ENCODE measurements around the gene RNF187. TPM values are rescaled to one million over a fixed set of nuclear protein-coding genes. Genes with fewer than 3 reads are reported as not detected.

RNF187 gene
- total RNA-seq, 1 donor from 2014 or later, result 94.8 TPM

GRCh38 chr1:228507961-228508652, 20.9 kb downstream of the RNF187 start:
- Mint-ChIP-seq H3K4me1 (ENCODE audit: low read depth) (no peaks in the 10 kb centered on the region), H3K27me3 (peaks cover 59% of the 10 kb centered on the region), H3K27ac (no peak overlapping the region), H3K36me3 (ENCODE audit: insufficient read depth) (no peaks in the 10 kb centered on the region), H3K9me3 (ENCODE audit: low read depth) (peaks cover 4% of the 10 kb centered on the region), H3K4me3 (ENCODE audit: low read depth) (no peak overlapping the region)
- DNase-seq (ENCODE audit: low spot score, unreplicated experiment), result no peak
- TF ChIP-seq, protein P1, sequence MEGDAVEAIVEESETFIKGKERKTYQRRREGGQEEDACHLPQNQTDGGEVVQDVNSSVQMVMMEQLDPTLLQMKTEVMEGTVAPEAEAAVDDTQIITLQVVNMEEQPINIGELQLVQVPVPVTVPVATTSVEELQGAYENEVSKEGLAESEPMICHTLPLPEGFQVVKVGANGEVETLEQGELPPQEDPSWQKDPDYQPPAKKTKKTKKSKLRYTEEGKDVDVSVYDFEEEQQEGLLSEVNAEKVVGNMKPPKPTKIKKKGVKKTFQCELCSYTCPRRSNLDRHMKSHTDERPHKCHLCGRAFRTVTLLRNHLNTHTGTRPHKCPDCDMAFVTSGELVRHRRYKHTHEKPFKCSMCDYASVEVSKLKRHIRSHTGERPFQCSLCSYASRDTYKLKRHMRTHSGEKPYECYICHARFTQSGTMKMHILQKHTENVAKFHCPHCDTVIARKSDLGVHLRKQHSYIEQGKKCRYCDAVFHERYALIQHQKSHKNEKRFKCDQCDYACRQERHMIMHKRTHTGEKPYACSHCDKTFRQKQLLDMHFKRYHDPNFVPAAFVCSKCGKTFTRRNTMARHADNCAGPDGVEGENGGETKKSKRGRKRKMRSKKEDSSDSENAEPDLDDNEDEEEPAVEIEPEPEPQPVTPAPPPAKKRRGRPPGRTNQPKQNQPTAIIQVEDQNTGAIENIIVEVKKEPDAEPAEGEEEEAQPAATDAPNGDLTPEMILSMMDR (IDR thresholded peaks at IDR 0.05; ENCODE audit: unreplicated experiment), result no peak

- H3K9me3 Mint-ChIP-seq (ENCODE audit: low read depth), result peaks cover 4% of the 10 kb centered on the region
- no peak for DNase-seq (ENCODE audit: low spot score, unreplicated experiment)
- no peak overlapping the region for H3K4me3 Mint-ChIP-seq (ENCODE audit: low read depth)
- H3K27me3 Mint-ChIP-seq, result peaks cover 57% of the 10 kb centered on the region
- TF ChIP-seq, protein P1 (IDR thresholded peaks at IDR 0.05; ENCODE audit: unreplicated experiment), result no peak
- no peak overlapping the region for H3K27ac Mint-ChIP-seq
- H3K4me1 Mint-ChIP-seq (ENCODE audit: low read depth), result no peaks in the 10 kb centered on the region
- no peaks in the 10 kb centered on the region for H3K36me3 Mint-ChIP-seq (ENCODE audit: insufficient read depth)
These were observed 21.7 kb downstream of the RNF187 start for GRCh38 chr1:228508840-228509415.

DNA sequence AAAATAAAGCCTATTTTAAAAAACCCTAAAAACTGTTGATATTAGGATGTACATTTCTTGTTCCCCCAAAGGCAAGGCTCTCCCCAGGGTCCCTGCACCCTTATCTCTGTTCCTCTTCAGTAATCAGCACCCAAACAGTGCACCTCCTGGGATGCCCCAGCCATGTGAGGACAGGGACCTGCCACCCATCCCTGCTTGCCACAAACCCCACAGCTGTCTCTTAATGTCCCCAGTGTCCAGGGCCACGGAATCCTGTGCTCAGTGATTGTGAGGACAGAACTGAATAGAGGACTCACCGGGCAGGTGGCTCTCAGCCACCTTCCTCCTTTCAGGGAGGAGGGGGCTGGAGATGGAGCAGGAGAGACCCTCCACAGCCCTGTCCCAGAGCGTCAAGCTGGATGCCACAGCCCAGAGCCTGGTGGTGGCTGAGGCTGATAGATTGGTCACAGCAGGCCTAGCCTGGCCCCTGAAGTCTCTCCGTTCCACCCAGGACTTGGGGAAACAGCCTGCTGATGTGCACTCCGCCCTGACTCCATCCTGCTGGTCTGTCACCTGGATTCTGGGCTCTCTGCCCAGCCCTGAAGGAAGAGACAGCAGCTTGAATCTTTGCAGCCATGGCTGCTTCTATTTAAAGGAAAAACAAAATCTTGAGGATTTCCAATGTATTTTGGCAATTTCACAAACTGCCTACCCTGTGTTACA, 23.1 kb downstream of the RNF187 start:
- H3K9me3 Mint-ChIP-seq (ENCODE audit: low read depth), result peaks cover 3% of the 10 kb centered on the region
- H3K4me1 Mint-ChIP-seq (ENCODE audit: low read depth), result no peaks in the 10 kb centered on the region

DNA sequence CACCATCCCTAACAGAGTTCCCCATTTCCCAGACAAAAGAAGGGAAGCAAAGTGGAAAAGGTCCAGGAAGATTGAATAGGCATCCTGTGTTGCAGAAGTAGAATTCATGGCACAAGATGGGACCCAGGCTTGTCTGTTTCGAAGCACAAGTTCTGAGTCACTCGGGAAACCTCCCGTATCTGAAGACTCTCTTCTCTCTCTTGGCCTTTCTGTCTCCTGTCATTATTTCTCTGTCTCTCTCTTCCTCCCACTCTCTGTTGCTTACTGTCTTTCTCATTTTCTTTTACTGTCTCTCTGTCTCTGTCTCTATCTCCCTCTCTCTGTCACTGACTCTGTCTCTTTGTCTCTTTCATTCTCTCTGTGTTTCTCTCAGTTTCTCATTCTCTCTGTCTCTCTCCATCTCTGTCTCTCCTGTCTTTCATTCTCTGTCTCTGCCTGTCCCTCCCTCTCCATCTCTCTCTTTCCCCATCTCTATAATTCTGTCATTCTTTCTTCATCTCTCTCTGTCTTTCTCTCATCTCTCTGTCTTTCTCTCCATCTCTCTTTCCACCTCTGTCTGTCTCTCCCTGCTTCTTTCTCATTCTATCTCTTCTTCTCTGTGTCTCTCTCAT, 23.7 kb downstream of the RNF187 start:
- no peaks in the 10 kb centered on the region for H3K4me1 Mint-ChIP-seq (ENCODE audit: low read depth)
- H3K4me3 Mint-ChIP-seq (ENCODE audit: low read depth), result no peak overlapping the region
- H3K27me3 Mint-ChIP-seq, result peaks cover 64% of the 10 kb centered on the region
- H3K36me3 Mint-ChIP-seq (ENCODE audit: insufficient read depth), result no peaks in the 10 kb centered on the region
- H3K27ac Mint-ChIP-seq, result no peak overlapping the region
- no peak for DNase-seq (ENCODE audit: low spot score, unreplicated experiment)
- H3K9me3 Mint-ChIP-seq (ENCODE audit: low read depth), result no peaks in the 10 kb centered on the region
- TF ChIP-seq, protein P1 (IDR thresholded peaks at IDR 0.05; ENCODE audit: unreplicated experiment), result no peak

More for the DNA sequence above, 23.1 kb downstream of the RNF187 start:
- TF ChIP-seq, protein P1 (IDR thresholded peaks at IDR 0.05; ENCODE audit: unreplicated experiment), result no peak
- H3K27me3 Mint-ChIP-seq, result peaks cover 57% of the 10 kb centered on the region
- no peak overlapping the region for H3K4me3 Mint-ChIP-seq (ENCODE audit: low read depth)
- H3K36me3 Mint-ChIP-seq (ENCODE audit: insufficient read depth), result no peaks in the 10 kb centered on the region
- no peak overlapping the region for H3K27ac Mint-ChIP-seq
- no peak for DNase-seq (ENCODE audit: low spot score, unreplicated experiment)

Data from progenitor cell of endocrine pancreas (in vitro differentiated cells).